ENCODE results near the gene EHMT1. TPM values are rescaled to one million over a fixed set of nuclear protein-coding genes. Genes with fewer than 3 reads are reported as not detected.
A peak's percentile ranks its signal among the peaks of the same experiment; 100 is the strongest.

The EHMT1 gene
- total and polyA plus RNA-seq, 2 of the 8 experiments (the other 6 are each of a cell fraction or from before 2014, with no cell fraction given) = 95.7 to 163 TPM

DNA sequence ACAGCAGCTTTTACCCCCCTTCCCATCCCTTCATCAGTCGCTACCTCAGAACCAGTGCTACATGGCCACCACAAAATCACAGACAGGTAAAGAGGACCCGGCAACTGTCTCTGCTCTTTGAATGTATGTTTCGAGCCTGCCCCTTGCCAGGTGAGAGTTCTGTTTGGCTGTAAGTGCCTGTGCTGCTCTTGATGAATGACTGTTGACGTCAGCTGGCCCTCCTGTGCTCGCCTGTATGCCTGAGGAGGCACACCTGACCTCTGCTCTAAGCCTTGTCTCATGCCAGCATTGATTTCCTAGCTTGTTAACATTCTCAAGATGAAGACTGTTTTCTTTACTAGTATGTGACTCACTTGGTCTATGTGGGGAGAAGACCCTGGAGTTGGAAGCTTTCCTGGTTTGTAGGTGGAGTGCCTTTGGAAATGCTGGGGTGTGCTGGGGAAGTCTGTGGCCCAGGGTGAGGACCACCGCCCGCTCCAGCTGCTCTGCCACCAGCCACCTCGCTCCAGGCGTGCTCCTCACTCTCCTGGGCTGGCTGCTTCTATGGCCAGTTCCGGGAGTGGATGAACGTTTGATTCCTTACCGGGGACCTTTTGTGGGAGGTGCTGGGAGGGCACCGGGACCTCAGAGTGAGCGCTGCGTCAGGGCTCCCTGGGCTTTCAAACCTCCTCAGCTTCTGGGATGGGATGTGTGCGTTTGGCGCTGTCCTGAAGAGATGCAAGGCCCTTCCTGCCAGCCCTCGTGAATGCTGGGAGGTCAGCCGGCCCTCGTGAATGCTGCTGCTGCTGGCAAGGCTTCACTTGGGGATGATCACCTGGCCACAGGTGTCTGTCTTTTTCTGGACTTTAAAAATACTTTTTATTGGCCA is 109.9 kb downstream of the EHMT1 start:
- Histone ChIP-seq H3K4me2 (ENCODE audit: insufficient read depth in 1 of 2, low read depth in 2 of 2, low read length in 2 of 2) (no peak overlapping the region), H2BK120ac (replicated peaks; ENCODE audit: low read depth, low read length) (no peak overlapping the region), H3K23ac (ENCODE audit: insufficient read length) (no peak overlapping the region), H2BK12ac (ENCODE audit: low read depth, low read length) (no peak overlapping the region), H3K9me3 (ENCODE audit: insufficient read depth in 2 of 2, low read depth in 1 of 2, low read length in 1 of 2) (no peaks in the 10 kb centered on the region), H3K4me3 (ENCODE audit: extremely low read depth in 1 of 4, insufficient read depth in 2 of 4, low read depth in 3 of 4, low read length in 4 of 4) (no peak overlapping the region), H3K36me3 (ENCODE audit: control insufficient read depth in 2 of 4, insufficient read depth in 4 of 4, low read length in 3 of 4) (peaks cover 6 to 33% (median 14%) of the 10 kb centered on the region in 4 experiments; a peak in 6 of 8 replicates), H3K27me3 (replicated peaks in 1 of 4; ENCODE audit: control insufficient read depth in 3 of 4, extremely low read depth in 1 of 4, insufficient read depth in 3 of 4, low read length in 3 of 4) (no peaks in the 10 kb centered on the region), H4K20me1 (replicated peaks in 1 of 2; ENCODE audit: control insufficient read depth in 1 of 2, insufficient read depth in 2 of 2, low read length in 2 of 2) (peaks cover 7 to 16% of the 10 kb centered on the region in 2 experiments), H4K5ac (ENCODE audit: insufficient read length, low read depth, low read length) (no peak overlapping the region), H3K14ac (ENCODE audit: insufficient read length) (no peak overlapping the region), H2BK20ac (ENCODE audit: low read length) (no peak overlapping the region), H2BK5ac (ENCODE audit: low read depth, low read length) (no peak overlapping the region), H3K79me2 (ENCODE audit: control insufficient read depth in 1 of 2, insufficient read depth in 2 of 2, low read length in 2 of 2) (peaks cover 3 to 69% of the 10 kb centered on the region in 2 experiments; a peak in 3 of 4 replicates), H3K9ac (replicated peaks in 1 of 4; ENCODE audit: extremely low read depth in 1 of 4, low read depth in 3 of 4, low read length in 3 of 4) (no peak overlapping the region), H3K56ac (replicated peaks; ENCODE audit: insufficient read length, low read depth, low read length) (no peak overlapping the region), H3K27ac (ENCODE audit: low read depth, low read length) (no peak overlapping the region), H4K8ac (ENCODE audit: extremely low read depth, insufficient read depth, low read length) (peak overlapping the region; percentile 26; the same call in 1 of the 2 replicates), H2AK5ac (ENCODE audit: low read depth, low read length) (no peak overlapping the region), H2BK15ac (ENCODE audit: low read length) (no peak overlapping the region), H3K4me1 (replicated peaks in 1 of 4; ENCODE audit: control insufficient read depth in 3 of 4, insufficient read depth in 4 of 4, low read length in 3 of 4) (peaks cover 0 to 9% (median 6%) of the 10 kb centered on the region in 4 experiments; a peak in 5 of 7 replicates), H4K91ac (replicated peaks; ENCODE audit: insufficient read length, low read length) (no peak overlapping the region), H3K23me2 (ENCODE audit: low read depth, low read length) (no peaks in the 10 kb centered on the region), H3K79me1 (ENCODE audit: low read depth, low read length) (peaks cover 21% of the 10 kb centered on the region), H3K4ac (replicated peaks; ENCODE audit: insufficient read length, low read depth, low read length) (no peak overlapping the region), H3K18ac (ENCODE audit: extremely low read depth, low read length) (no peak overlapping the region), H2AFZ (ENCODE audit: low read length) (no peak overlapping the region)
- DNase-seq (ENCODE audit: low read depth in 1 of 2, low spot score in 2 of 2) = no peak
- no peak for FAIRE-seq
- 88% methylated on average over 20 of the region's 20 CpGs; no CpG with 5 or more reads in 1 of the 2 experiments for WGBS, 2 experiments (ENCODE audit: extremely low coverage in 1 of 2, insufficient coverage in 1 of 2, insufficient read length in 1 of 2, insufficient replicate concordance in 2 of 2, low coverage in 1 of 2, low lambda C conversion rate in 2 of 2, missing lambda C conversion rate in 1 of 2)
- TF ChIP-seq NRF1 (IDR thresholded peaks at IDR 0.05; ENCODE audit: low read depth, low read length) (no peak), BACH1 (IDR thresholded peaks at IDR 0.05; ENCODE audit: low read length) (no peak), POU5F1 (IDR thresholded peaks at IDR 0.05; ENCODE audit: low read depth, low read length) (no peak), SIN3A (conservative IDR thresholded peaks at IDR 0.05 in 1 of 2, IDR thresholded peaks at IDR 0.05 in 1 of 2; ENCODE audit: low read depth in 1 of 2, low read length in 2 of 2) (no peak), CBX8 (IDR thresholded peaks at IDR 0.05; ENCODE audit: borderline replicate concordance, low read depth, low read length) (no peak), HDAC2 (IDR thresholded peaks at IDR 0.05; ENCODE audit: borderline replicate concordance in 1 of 2, low read depth in 2 of 2, low read length in 2 of 2) (no peak), KDM1A (IDR thresholded peaks at IDR 0.05; ENCODE audit: borderline replicate concordance, low read length) (no peak), ASH2L (IDR thresholded peaks at IDR 0.05; ENCODE audit: low read length) (no peak)
- POLR2A ChIA-PET (ENCODE audit: partially characterized antibody) = no interaction called here
- CTCF ChIA-PET (ENCODE audit: partially characterized antibody) = interaction anchor here (1.3 to 4.1 kb wide), 2 partner anchors 44 to 56 kb away, joined by 5 to 17 read pairs; no protein-coding TSS in a partner anchor

All from H1 (cell line).